ENCODE data around the gene SORL1. TPM values are rescaled to one million over a fixed set of nuclear protein-coding genes. Genes with fewer than 3 reads are reported as not detected.
A peak's percentile ranks its signal among the peaks of the same experiment; 100 is the strongest.

Gene SORL1
- polyA plus RNA-seq, 3 donors = 52.5 to 61.9 (median 59.4) TPM

- Mint-ChIP-seq H3K36me3 (peaks cover 0 to 7% of the 10 kb centered on the region in 2 donors), H3K4me3 (peak overlapping the region in 1 of 2 donors; percentile 47), H3K27me3 (ENCODE audit: low read depth in 3 of 3) (no peaks in the 10 kb centered on the region), H3K27ac (peak overlapping the region; percentile 94 to 99 (median 98)), H3K4me1 (peaks cover 91% of the 10 kb centered on the region), H3K9me3 (peaks cover 0 to 1% (median 0%) of the 10 kb centered on the region in 7 donors)
- Histone ChIP-seq H3K79me2 (ENCODE audit: insufficient read depth, low read length) (peaks cover 40% of the 10 kb centered on the region), H3K27me3 (ENCODE audit: control insufficient read depth in 2 of 2, insufficient read depth in 2 of 2, low read length in 2 of 2) (no peaks in the 10 kb centered on the region), H3K27ac (ENCODE audit: low read depth in 1 of 2, low read length in 2 of 2) (peak overlapping the region; percentile 63 to 99), H3K4me2 (replicated peaks; ENCODE audit: extremely low read depth, low read length, poor library complexity, severe bottlenecking) (peak overlapping the region; percentile 86), H3K9me3 (replicated peaks in 1 of 2; ENCODE audit: control insufficient read depth in 1 of 2, insufficient read depth in 1 of 2, low read length in 2 of 2) (no peaks in the 10 kb centered on the region), H3K4me1 (ENCODE audit: control insufficient read depth in 1 of 2, insufficient read depth in 2 of 2, low read length in 2 of 2) (peaks cover 83 to 93% of the 10 kb centered on the region in 2 donors), H3K36me3 (replicated peaks in 1 of 2; ENCODE audit: control insufficient read depth in 1 of 2, insufficient read depth in 2 of 2, low read length in 2 of 2) (no peaks in the 10 kb centered on the region), H2AFZ (ENCODE audit: insufficient read depth, low read depth, low read length, poor library complexity, severe bottlenecking) (no peak overlapping the region), H4K20me1 (ENCODE audit: insufficient read depth, low read length) (peaks cover 22% of the 10 kb centered on the region), H3K4me3 (replicated peaks in 1 of 3; ENCODE audit: low read depth in 2 of 3, low read length in 3 of 3) (peak overlapping the region in 1 of 3 experiments; percentile 46), H3K9ac (ENCODE audit: insufficient read depth, low read length, poor library complexity, severe bottlenecking) (peak overlapping the region; percentile 58)
- no peak for TF ChIP-seq CTCF (IDR thresholded peaks at IDR 0.05)
- intact Hi-C loops (cut with micrococcal nuclease) = loop anchor here (2.0 to 5.0 kb wide), 4 partner anchors 15 to 128 kb away; no protein-coding TSS in a partner anchor
- DNase-seq = no peak
- WGBS (ENCODE audit: insufficient coverage) = no CpG with 5 or more reads among the region's 2 CpGs
Observed at GRCh38 chr11:121449626-121450025, 2.5 kb upstream of the SORL1 start.

DNA sequence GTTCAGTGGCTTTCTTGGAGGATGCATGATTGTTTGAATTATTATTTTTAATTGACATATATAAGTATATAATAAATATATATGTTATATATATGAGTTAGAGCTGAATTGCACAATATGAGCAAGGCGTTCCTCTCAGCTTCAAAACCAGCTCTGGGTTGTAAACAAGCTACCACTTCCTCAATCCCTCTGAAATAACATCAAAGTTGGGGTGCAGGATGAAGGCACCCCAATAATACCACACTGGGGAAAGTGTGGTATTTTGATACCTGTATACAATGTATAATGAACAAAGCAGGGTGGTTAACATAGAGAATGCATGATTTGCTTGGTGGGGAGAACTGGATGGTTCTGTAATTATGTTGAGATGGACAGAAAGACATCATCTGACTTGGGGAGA, 1.7 kb upstream of the SORL1 start:
- H3K27ac Mint-ChIP-seq = peak overlapping the region; percentile 94 to 99 (median 98)
- no CpG with 5 or more reads among the region's 1 CpG for WGBS (ENCODE audit: insufficient coverage)
- H3K27me3 Mint-ChIP-seq (ENCODE audit: low read depth in 3 of 3) = no peaks in the 10 kb centered on the region
- peaks cover 48% of the 10 kb centered on the region for H3K79me2 ChIP-seq (ENCODE audit: insufficient read depth, low read length)
- H3K27me3 ChIP-seq (ENCODE audit: control insufficient read depth in 2 of 2, insufficient read depth in 2 of 2, low read length in 2 of 2) = no peaks in the 10 kb centered on the region
- H3K4me1 Mint-ChIP-seq = peaks cover 93% of the 10 kb centered on the region
- peak overlapping the region; percentile 86 to 98 for H3K4me3 Mint-ChIP-seq
- intact Hi-C loops (cut with micrococcal nuclease) = loop anchor here (5.0 kb wide), 2 partner anchors 33 to 127 kb away; no protein-coding TSS in a partner anchor
- peak overlapping the region; percentile 86 for H3K4me2 ChIP-seq (replicated peaks; ENCODE audit: extremely low read depth, low read length, poor library complexity, severe bottlenecking)
- H3K36me3 Mint-ChIP-seq = peaks cover 0 to 12% of the 10 kb centered on the region in 2 donors
- no peaks in the 10 kb centered on the region for H3K9me3 ChIP-seq (replicated peaks in 1 of 2; ENCODE audit: control insufficient read depth in 1 of 2, insufficient read depth in 1 of 2, low read length in 2 of 2)
- DNase-seq = peak in 2 of 3 donors; percentile 56 to 75
- H3K4me1 ChIP-seq (ENCODE audit: control insufficient read depth in 1 of 2, insufficient read depth in 2 of 2, low read length in 2 of 2) = peaks cover 87 to 96% of the 10 kb centered on the region in 2 donors
- peaks cover 29% of the 10 kb centered on the region for H4K20me1 ChIP-seq (ENCODE audit: insufficient read depth, low read length)
- peaks cover 0 to 2% (median 0%) of the 10 kb centered on the region in 7 donors for H3K9me3 Mint-ChIP-seq
- peak overlapping the region; percentile 24 for H3K9ac ChIP-seq (ENCODE audit: insufficient read depth, low read length, poor library complexity, severe bottlenecking)
- H3K36me3 ChIP-seq (replicated peaks in 1 of 2; ENCODE audit: control insufficient read depth in 1 of 2, insufficient read depth in 2 of 2, low read length in 2 of 2) = no peaks in the 10 kb centered on the region
- H3K27ac ChIP-seq (ENCODE audit: low read depth in 1 of 2, low read length in 2 of 2) = peak overlapping the region; percentile 65 to 99
- TF ChIP-seq CTCF (IDR thresholded peaks at IDR 0.05) = no peak
- peak overlapping the region in 1 of 3 experiments; percentile 88 for H3K4me3 ChIP-seq (replicated peaks in 1 of 3; ENCODE audit: low read depth in 2 of 3, low read length in 3 of 3)
- H2AFZ ChIP-seq (ENCODE audit: insufficient read depth, low read depth, low read length, poor library complexity, severe bottlenecking) = no peak overlapping the region

Data from CD14-positive monocyte (primary cell).